Pancreas (tissue), 10 donors: Measurements from ENCODE around the gene AP5M1. TPM values are rescaled to one million over a fixed set of nuclear protein-coding genes. Genes with fewer than 3 reads are reported as not detected.
"Not testable (repeated sequence)": the region's sequence is repeated elsewhere in the genome, so short reads cannot be mapped to it uniquely, and the experiment has no call there.

ENCODE experiments used
- ATAC-seq, 4 donors: fragments of 200-7000 bp; cut with Tn5 transposase; one replicate each; pipeline versions ENCODE4 v1.8.0 to v1.9.1; 2020; ENCODE audit warnings: mild to moderate bottlenecking in 4 of 4, moderate library complexity in 4 of 4
- DNase-seq, 6 donors: peaks; one replicate each; pipeline ENCODE4 v3.0.0-alpha.2; 2020
- FAIRE-seq: peaks from 2 replicates; lab custom pipeline; 2012; peaks lifted over from hg19 to GRCh38; lab: Jason Lieb, UNC
- H3K27ac ChIP-seq, 4 donors: fragments of 200-600 bp; sonication (generic); 1 replicate in 3 of 4; 2 replicates in 1 of 4; pipeline versions ENCODE4 v1.5.0 to v1.8.0; 2020
- H3K27me3 ChIP-seq, 4 donors: fragments of 200-600 bp; one replicate each; pipeline ENCODE4 v1.8.0; 2021
- H3K36me3 ChIP-seq, 3 donors: fragments of 200-600 bp; sonication (generic) in 1 of 3; one replicate each; pipeline versions ENCODE4 v1.5.0 to v1.8.0; 2020 to 2021
- H3K4me1 ChIP-seq, 3 donors: fragments of 200-600 bp; one replicate each; pipeline ENCODE4 v1.8.0; 2021
- H3K4me3 ChIP-seq, 4 donors: fragments of 200-600 bp; sonication (generic) in 2 of 4; one replicate each; pipeline versions ENCODE4 v1.5.0 to v1.8.0; 2020 to 2021
- H3K9me3 ChIP-seq, 4 donors: fragments of 200-600 bp; one replicate each; pipeline ENCODE4 v1.8.0; 2021
- WGBS, 2 donors: extraction: QIAGEN DNeasy Blood & Tissue Kit; methylation state at CpG; one replicate each; pipeline ENCODE4 v1.1.7; 2013; 5-methylcytosine and 5-hydroxymethylcytosine counted together
- intact Hi-C, 3 donors: fragments of 100-400 bp; cut with DNase I; formaldehyde crosslinking; loops; one replicate each; pipeline versions ENCODE4 v1.11.1 to v1.14.2; 2022
- polyA plus RNA-seq, 2 donors: library from polyadenylated mRNA; stranded (reverse); fragments of 200-250 nt; gene quantifications; one replicate each; pipeline ENCODE4 v1.2.3, GENCODE V29; 2013
- total RNA-seq, 6 donors: library from RNA; stranded (reverse); fragmentation: NEBNext Ultra II Directional in 4 of 6; extraction: Animal tissue kit (Norgen Biotek cat#: 25700) in 4 of 6; gene quantifications; one replicate each; pipeline versions ENCODE4 v1.2.1 to v1.2.4, GENCODE V29; 2021 to 2023
- TF ChIP-seq, protein P1 (sequence below), 4 donors: fragments of 200-600 bp; sonication (generic) in 3 of 4; IDR thresholded peaks; one replicate each; pipeline versions ENCODE4 v1.5.0 to v1.8.0; 2021; ENCODE audit warnings: antibody characterized with exemption in 4 of 4
- donor health status: healthy with polysubstance abuse.
- donor health status: DM: no; HTN: no; CAD: no; lungs with moderate emphysema.
- donor health status: DM: no; HTN: no; CAD: no.
- donor health status: control.
- donor health status: control.
- donor health status: Bipolar disorder and iron deficiency.
- donor health status: DM: yes; HTN: yes; CAD: no.
- donor health status: DM: no; HTN: no; CAD: no.
- donor health status: DM: no; HTN: no; CAD: no.
- donor health status: DM: yes; HTN: yes; CAD: no.

Gene AP5M1
- total and polyA plus RNA-seq, 8 donors = 2.3 to 21.0 (median 10.6) TPM

DNA sequence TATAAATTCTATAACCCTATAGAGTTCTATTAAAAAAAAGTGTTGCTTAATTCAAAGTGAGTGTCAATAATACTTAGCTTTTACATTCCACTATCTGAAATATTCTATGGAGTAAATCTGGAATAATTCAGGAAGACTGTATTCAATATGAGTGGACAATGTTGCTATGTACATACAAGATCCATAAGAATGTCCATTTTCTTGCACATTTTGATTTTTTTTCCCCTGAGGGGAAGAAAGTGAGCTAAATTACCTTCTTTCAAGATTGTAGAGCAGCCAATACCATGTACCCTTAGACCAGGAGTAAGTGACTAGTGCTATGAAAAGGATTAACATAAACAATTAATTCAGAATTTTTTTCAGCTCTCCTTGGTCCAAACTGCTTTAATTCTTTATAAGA lies 25.5 kb upstream of the AP5M1 start:
- Histone ChIP-seq H3K4me1 (peaks cover 0 to 6% (median 5%) of the 10 kb centered on the region in 3 donors), H3K9me3 (no peaks in the 10 kb centered on the region), H3K27ac (no peak overlapping the region), H3K27me3 (no peaks in the 10 kb centered on the region), H3K4me3 (no peak overlapping the region), H3K36me3 (peaks cover 0 to 9% (median 4%) of the 10 kb centered on the region in 3 donors)
- no peak for ATAC-seq
- intact Hi-C loops = no loop called here
- TF ChIP-seq, protein P1, sequence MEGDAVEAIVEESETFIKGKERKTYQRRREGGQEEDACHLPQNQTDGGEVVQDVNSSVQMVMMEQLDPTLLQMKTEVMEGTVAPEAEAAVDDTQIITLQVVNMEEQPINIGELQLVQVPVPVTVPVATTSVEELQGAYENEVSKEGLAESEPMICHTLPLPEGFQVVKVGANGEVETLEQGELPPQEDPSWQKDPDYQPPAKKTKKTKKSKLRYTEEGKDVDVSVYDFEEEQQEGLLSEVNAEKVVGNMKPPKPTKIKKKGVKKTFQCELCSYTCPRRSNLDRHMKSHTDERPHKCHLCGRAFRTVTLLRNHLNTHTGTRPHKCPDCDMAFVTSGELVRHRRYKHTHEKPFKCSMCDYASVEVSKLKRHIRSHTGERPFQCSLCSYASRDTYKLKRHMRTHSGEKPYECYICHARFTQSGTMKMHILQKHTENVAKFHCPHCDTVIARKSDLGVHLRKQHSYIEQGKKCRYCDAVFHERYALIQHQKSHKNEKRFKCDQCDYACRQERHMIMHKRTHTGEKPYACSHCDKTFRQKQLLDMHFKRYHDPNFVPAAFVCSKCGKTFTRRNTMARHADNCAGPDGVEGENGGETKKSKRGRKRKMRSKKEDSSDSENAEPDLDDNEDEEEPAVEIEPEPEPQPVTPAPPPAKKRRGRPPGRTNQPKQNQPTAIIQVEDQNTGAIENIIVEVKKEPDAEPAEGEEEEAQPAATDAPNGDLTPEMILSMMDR (IDR thresholded peaks at IDR 0.05) = no peak
- peak; percentile 53 for FAIRE-seq
- DNase-seq = no peak

DNA sequence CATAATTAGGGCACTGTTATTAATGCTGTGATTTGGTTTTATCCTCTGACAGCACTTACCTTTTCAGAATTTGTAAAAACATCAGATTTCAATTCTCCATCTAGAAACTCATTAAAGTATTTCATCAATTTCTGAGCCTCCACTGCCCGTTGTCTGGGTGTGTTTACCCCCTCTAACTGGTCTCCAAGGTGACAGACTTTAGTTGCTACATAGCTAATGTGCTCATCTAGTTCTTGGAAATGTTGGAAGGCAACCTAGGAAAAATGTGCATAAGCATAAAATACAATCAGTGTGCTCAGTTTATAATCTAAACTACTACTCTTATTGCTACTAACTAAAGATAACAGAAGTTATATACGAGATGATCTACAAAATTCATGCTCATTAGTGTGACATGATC lies 24.7 kb upstream of the AP5M1 start:
- no peak for FAIRE-seq
- peaks cover 0 to 6% (median 5%) of the 10 kb centered on the region in 3 donors for H3K4me1 ChIP-seq
- WGBS, 2 donors = 72 to 73% methylated on average over 2 of the region's 2 CpGs

DNA sequence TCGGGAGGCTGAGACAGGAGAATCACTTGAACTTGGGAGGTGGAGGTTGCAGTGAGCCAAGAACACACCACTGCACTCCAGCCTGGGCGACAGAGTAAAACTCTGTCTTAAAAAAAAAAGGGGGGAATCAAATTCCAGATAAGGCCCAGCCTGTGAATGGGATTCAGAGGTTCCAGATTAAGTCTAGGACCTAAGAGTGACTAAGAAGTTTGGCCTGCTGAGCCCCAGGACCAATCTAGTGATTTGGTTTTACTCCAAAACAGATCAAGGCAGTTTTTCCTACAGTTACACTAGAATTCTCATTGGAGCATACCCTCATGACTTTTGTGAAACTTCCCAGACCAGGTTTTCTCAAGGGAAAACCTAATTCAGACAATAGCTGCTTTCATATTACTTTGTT lies 22.8 kb upstream of the AP5M1 start:
- ATAC-seq = no peak
- TF ChIP-seq, protein P1 (IDR thresholded peaks at IDR 0.05) = no peak
- Histone ChIP-seq H3K4me1 (peaks cover 0 to 6% (median 5%) of the 10 kb centered on the region in 3 donors), H3K27me3 (no peaks in the 10 kb centered on the region), H3K27ac (no peak overlapping the region), H3K4me3 (no peak overlapping the region), H3K36me3 (peaks cover 0 to 4% (median 0%) of the 10 kb centered on the region in 3 donors), H3K9me3 (no peaks in the 10 kb centered on the region)
- DNase-seq = no peak
- no peak for FAIRE-seq
- intact Hi-C loops = no loop called here
- 91 to 92% methylated on average over 2 of the region's 2 CpGs for WGBS, 2 donors

More for the DNA sequence above, 24.7 kb upstream of the AP5M1 start:
- ATAC-seq (peak in 2 of 4 donors; percentile 37 to 69), DNase-seq (no peak)
- Histone ChIP-seq H3K27ac (no peak overlapping the region), H3K36me3 (peaks cover 0 to 4% (median 2%) of the 10 kb centered on the region in 3 donors), H3K4me3 (no peak overlapping the region), H3K9me3 (no peaks in the 10 kb centered on the region), H3K27me3 (no peaks in the 10 kb centered on the region)
- intact Hi-C loops = no loop called here
- TF ChIP-seq, protein P1 (IDR thresholded peaks at IDR 0.05) = no peak

DNA sequence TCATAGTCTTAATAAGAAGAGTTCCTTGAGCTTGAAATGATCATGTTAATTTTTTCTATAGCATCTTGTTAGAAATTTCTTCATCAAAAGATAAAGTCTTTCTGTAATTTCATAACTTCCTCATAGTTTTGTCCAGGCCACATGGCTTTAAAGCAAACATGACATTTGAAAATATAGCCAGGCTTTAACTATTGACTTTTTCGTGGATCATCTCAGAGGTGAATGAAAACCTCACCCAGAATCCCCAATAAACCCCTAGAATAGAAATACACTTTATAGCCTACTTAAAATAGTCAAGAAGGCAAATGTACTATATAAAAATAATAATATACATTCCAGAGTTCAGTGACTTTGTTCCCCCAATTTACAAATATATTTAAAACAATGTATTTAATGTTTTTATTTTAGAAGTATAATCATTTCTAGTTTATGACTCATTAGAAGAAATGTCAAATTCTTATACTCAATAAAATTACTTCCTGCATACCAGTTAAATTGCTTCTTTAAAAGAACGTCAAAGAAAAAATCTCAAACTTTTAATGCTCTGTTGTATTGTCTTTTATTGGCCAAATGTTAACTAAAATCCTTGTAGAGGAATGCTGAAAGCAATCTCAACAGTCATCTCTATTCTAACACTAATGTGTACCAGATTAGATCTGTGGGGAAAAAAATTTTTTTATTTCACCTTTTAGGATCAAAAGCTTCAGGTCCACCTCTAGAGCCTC lies 21.7 kb upstream of the AP5M1 start:
- FAIRE-seq (peak; percentile 53), ATAC-seq (no peak), DNase-seq (no peak)
- Histone ChIP-seq H3K36me3 (peaks cover 0 to 4% (median 0%) of the 10 kb centered on the region in 3 donors), H3K4me1 (peaks cover 0 to 6% (median 5%) of the 10 kb centered on the region in 3 donors), H3K9me3 (no peaks in the 10 kb centered on the region), H3K27ac (no peak overlapping the region), H3K27me3 (no peaks in the 10 kb centered on the region), H3K4me3 (no peak overlapping the region)
- TF ChIP-seq, protein P1 (IDR thresholded peaks at IDR 0.05) = no peak
- intact Hi-C loops = no loop called here
- 58 to 60% methylated on average over 2 of the region's 2 CpGs for WGBS, 2 donors

DNA sequence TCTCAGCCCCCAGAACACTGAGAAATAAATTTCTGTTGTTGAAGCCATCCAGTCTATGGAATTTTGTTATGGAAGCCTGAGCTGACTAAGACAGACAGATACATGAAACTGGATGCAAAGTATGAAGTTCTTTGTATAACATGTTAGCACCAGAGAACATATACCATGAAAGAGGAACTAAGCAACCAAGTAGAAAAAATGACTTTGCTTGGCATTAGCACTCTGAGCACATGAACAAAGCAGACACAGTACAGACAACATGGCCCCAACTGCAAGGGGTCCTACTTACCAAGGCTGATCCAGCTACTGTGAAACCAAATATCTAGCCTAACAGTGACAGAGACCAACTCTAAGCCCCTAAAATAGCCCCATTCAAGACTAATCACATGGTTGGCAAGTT lies 13.9 kb upstream of the AP5M1 start:
- Histone ChIP-seq H3K4me3 (no peak overlapping the region), H3K27ac (no peak overlapping the region), H3K36me3 (no peaks in the 10 kb centered on the region), H3K9me3 (no peaks in the 10 kb centered on the region), H3K4me1 (no peaks in the 10 kb centered on the region), H3K27me3 (no peaks in the 10 kb centered on the region)
- intact Hi-C loops = no loop called here
- TF ChIP-seq, protein P1 (IDR thresholded peaks at IDR 0.05) = no peak
- FAIRE-seq (no peak), DNase-seq (no peak), ATAC-seq (no peak)

DNA sequence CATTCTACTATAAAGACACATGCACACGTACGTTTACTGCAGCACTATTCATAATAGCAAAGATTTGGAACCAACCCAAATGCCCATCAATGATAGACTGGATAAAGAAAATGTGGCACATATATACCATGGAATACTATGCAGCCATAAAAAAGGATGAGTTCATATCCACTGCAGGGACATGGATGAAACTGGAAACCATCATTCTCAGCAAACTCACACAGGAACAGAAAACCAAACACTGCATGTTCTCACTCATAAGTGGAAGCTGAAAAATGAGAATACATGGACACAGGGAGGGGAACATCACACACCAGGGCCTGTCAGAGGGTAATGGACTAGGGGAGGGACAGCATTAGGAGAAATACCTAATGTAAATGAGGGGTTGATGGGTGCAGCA lies 10.6 kb upstream of the AP5M1 start:
- DNase-seq, H3K4me3 ChIP-seq, H3K27ac ChIP-seq, H3K36me3 ChIP-seq, FAIRE-seq, H3K4me1 ChIP-seq, intact Hi-C loops, H3K27me3 ChIP-seq, H3K9me3 ChIP-seq, ATAC-seq: not testable (repeated sequence)
- WGBS, 2 donors = 86 to 90% methylated on average over 2 of the region's 2 CpGs
